ENCODE results near the gene QRICH2.
"Not testable (repeated sequence)": the region's sequence is repeated elsewhere in the genome, so short reads cannot be mapped to it uniquely, and the experiment has no call there.

Gene QRICH2

GRCh38 chr17:76307966-76308338 lies at the start of gene QRICH2:
QRICH2 (minus strand) TSS chr17:76308276; CDS start chr17:76307998, 278 bp downstream.
- DNase-seq: no peak

DNA sequence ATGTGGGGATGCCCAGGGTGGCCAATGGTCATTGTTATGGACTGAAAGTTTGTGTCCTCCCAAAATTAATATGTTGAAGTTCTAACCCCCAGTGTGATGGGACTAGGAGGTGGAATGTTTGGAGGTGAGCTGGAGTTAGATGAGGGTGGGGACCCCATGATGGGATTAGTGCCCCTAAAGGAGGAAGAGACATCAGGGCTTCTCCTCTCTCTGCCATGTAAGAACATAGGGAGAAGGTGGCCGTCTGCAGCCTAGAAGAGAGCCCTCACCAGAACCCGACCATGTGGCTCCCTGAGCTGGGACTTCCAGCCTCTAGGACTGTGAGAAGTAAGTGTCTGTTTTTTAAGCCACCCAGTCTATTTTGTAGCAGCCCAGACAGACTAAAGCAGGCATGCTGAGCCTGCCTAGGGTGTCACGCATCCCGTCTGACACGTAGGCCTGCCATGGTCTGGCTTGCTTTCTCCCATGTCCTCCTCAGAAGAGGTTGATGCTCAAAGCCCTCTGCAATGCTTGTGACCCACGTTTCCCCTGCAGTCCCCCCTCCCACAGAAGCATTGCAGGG lies 49.6 kb upstream of the QRICH2 start:
- no peak for DNase-seq

GRCh38 chr17:76356803-76357456 lies 48.9 kb upstream of the QRICH2 start:
- DNase-seq: no peak

DNA sequence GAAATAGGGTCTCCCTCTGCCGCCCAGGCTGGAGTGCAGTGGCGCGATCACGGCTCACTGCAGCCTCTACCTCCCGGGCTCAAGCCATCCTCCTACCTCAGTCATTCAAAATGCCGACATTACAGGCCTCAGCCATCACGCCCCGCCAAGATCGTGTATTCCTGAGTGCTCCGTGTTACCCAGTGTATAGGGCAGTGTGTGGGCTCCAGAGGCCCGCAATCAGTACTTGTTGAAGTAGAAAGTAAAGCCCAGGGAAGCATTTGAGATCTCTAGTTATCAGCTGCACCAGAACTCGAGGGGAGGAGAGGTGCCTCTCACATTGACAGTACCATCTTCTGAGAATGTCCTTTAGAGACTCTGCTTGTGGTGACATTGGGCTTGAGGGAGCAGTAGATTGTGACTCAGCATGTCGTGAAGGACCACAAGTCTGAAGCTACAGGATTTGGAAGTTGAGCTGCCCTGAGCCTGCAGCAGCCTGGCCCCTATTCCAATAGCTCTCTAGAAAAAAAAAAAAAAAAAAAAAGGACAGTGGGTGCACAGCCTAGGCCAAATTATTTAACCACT lies 46.8 kb upstream of the QRICH2 start:
- no peak for DNase-seq

GRCh38 chr17:76354317-76354729 lies 46.2 kb upstream of the QRICH2 start:
- no peak for DNase-seq

DNA sequence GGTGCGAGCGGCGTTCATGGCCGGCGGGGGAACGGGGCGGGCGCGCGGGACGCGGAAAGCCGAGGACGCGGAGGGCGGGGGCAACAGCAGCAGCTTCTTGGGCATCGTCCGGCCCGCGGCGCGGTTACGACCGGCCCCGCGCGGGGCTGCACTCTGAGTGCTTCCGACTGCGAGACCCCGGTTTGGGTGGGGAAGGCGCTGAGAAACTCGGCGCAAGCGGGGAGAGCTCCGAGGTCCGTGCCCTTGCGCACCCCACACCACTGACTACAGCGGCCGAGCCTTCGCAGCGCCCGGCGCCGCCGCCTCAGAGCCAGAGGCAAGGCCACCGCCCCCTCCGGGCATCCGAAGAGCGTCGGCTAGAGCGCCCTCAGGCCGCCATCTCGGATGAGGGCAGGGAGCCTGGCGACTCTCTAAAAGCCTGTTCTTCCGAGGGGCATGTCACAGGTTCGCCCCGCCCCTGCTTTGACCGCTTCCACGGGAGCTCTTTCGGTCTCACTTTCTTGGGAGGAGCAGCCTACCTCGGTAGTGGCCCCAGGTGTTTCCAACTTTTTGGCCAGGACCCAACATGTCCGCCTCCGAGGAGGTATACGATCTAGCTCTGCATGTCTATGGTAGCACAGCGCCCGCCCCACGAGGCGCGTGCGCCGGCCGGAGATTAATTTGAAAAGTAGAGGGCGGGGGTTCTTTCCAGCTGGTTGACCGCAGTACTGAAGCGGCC lies 45.7 kb upstream of the QRICH2 start, which contains the start of gene PRPSAP1:
TSS of gene PRPSAP1 (minus strand) at position 318 of the 718 bp plus-strand sequence. CDS start at position 105, 213 bp downstream.
- peak; percentile 69 to 91 for DNase-seq

DNA sequence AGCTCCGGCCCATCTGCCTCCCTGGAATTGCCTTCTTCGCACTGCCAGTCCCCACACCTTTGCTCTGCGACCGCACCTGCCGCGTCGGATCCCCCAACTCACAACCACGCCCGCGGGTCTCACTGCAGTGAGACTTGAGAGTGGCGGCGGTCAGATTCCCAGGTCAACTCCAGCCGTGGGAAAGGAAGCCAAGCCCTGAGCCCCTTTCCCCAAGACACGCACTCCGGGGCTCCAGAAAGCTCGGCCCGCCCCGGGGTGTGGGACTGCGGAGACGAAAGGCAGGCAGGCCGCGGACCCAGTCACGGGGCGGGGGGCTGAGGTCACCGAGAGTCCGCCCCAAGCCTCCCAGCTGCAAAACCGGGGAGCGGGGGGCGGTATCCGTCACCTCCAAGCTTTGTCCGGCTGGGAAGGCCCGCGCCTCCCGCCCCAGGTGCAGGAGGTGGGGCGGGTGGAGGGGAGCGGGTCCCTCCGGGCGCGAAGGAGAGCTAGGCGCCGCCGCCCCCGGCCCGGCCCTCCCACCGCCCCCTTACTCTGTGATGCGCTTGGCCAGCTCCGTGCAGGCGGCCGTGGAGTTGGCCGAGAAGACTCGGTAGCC lies 45.0 kb upstream of the QRICH2 start:
- DNase-seq: no peak

DNA sequence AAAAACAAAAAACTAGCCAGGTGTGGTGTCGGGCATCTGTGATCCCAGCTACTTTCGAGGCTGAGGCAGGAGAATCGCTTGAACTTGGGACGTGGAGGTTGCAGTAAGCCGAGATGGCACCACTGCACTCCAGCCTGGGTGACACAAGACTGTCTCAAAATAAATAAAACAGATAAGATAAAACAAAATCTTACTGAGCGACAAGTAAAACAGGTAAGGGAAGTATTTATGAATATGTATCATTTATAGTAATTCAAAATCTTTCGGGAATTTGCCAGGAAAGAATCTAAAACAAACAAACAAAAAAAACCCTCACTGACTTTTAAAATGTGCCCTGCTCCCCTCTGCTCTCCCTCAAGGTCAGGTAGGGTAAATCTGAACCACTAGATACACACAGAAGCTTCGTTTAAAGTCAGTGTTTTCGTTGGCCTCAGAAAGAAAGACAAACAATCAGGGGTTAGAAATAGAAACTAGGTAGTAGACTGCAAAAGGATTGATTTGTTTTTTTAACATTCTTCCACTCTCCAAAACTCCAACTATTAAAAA lies 43.5 kb upstream of the QRICH2 start:
- DNase-seq: no peak

- no peak for DNase-seq
Observed at GRCh38 chr17:76350463-76350862, 42.4 kb upstream of the QRICH2 start.

DNA sequence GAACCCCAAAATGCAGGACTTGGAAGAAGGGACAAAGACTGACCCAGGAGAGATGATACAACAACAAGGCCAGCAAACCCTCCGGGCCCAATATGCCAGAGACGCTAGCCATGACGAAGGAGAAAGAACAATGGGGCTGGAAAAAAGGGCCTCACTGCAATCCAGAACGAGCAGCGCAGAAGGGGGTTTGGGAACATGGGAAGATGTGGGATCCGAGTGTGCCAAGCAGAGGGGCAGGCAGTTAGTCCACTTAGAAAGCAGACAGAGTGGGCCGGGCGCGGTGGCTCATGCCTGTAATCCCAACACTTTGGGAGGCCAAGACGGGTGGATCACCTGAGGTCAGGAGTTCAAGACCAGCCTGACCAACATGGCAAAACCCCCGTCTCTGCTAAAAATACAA lies 38.9 kb upstream of the QRICH2 start:
- DNase-seq: not testable (repeated sequence)

GRCh38 chr17:76345377-76345974 lies 37.4 kb upstream of the QRICH2 start:
- no peak for DNase-seq

GRCh38 chr17:76343106-76343505 lies 35.0 kb upstream of the QRICH2 start:
- DNase-seq: no peak

DNA sequence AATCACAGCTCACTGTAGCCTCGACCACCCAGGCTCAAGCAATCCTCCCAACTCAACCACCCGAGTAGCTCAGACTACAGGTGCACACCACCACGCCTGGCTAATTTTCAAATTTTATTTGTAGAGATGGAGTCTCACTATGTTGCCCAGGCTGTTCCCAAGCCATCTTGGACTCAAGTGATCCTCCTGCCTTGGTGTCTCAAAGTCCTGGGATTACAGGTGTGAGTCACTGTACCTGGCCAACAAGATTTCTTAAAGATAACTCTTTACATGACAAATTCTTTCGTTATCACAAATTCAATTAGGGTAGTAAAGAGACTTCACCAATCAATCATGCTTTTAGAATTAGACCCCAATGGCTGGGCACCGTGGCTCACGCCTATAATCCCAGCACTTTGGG lies 33.2 kb upstream of the QRICH2 start:
- DNase-seq: no peak

GRCh38 chr17:76337413-76337777 lies 29.3 kb upstream of the QRICH2 start:
- peak in 1 of 2 experiments; percentile 22 for DNase-seq

- no peak for DNase-seq
Observed at GRCh38 chr17:76336756-76337412, 28.8 kb upstream of the QRICH2 start.

DNA sequence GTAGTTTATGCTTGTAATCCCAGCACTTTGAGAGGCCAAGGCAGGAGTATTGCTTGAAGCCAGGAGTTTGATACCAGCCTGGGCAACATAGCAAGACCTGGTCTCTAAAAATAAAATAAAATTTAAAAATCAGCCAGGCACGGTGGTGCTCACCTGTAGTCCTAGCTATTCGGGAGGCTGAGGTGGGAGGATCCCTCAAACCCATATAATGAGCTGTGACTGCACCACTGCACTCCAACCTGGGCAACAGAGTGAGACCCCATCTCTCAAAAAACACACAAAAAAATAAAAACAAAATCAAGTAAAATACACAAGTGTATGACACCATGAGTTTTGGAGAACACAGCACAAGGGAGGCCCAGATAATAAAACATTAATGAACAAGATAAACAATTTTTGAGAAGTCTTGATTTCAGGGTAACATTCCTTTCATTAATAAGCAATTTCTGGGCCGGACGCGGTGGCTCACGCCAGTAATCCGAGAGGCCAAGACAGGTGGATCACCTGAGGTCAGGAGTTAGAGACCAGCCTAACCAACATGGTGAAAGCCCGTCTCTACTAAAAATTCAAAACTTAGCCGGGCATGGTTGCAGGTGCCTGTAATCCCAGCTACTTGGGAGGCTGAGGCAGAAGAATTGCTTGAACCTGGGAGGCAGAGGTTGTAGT lies 27.8 kb upstream of the QRICH2 start:
- no peak for DNase-seq

GRCh38 chr17:76333673-76334505 lies 25.8 kb upstream of the QRICH2 start:
- no peak for DNase-seq

DNA sequence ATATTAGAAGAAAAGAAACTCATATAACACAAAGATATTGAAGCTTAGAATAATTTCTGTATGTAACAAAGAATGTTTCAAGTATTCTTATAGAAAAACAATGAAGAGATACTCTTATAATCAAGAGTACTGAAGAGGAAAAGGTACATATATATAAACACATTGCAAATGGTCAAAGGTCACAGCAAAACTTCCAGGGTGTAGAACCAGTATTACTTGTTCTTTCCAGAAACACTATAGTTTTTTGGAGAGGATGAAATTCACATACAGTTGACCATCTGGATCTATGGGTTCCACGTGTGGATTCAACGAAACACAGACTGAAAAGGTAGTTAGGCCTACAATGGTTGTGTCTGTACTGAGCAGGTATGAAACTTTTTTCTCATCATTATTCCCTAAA lies 23.0 kb upstream of the QRICH2 start:
- no peak for DNase-seq

GRCh38 chr17:76329664-76330063 lies 21.6 kb upstream of the QRICH2 start:
- no peak for DNase-seq

GRCh38 chr17:76327696-76328095 lies 19.6 kb upstream of the QRICH2 start:
- no peak for DNase-seq

DNA sequence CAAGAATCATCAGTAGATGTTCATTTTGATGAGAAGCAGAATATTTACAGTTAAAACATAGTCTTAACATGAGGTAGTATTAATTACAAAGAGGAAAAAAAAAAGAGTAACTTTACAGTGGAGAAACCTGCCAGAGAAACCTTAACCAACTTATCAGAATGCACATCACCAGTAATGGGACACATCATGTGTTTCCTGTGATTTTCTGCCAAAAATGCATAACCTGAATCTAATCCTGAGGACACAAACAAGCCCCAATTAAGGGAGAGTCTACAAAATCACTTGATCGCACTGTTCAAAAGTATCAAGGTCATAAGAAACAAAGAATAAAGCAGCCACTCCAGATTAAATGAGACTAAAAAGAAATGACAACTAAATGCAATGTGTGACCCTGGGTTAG lies 18.2 kb upstream of the QRICH2 start:
- no peak for DNase-seq
